HUES64 (cell line): Measurements from ENCODE around the gene ASB1.

ENCODE experiments used
- H3K27ac ChIP-seq: 2 replicates; pipeline ENCODE4 v1.7.0; 2013; ENCODE audit warnings: low read depth, low read length, inconsistent platforms
- H3K27me3 ChIP-seq: 2 replicates; pipeline ENCODE4 v1.6.1; 2013; ENCODE audit warnings: mild to moderate bottlenecking, low read length; ENCODE audit not compliant: insufficient read depth
- H3K36me3 ChIP-seq: 2 replicates; pipeline ENCODE4 v1.6.1; 2013; ENCODE audit warnings: mild to moderate bottlenecking, low read length; ENCODE audit not compliant: insufficient read depth
- H3K4me1 ChIP-seq: 2 replicates; pipeline ENCODE4 v1.6.1; 2013; ENCODE audit warnings: mild to moderate bottlenecking, low read length, moderate library complexity; ENCODE audit not compliant: insufficient read depth
- H3K4me3 ChIP-seq: 2 replicates; pipeline ENCODE4 v1.5.1; 2013; ENCODE audit warnings: mild to moderate bottlenecking, low read length, moderate library complexity
- H3K9ac ChIP-seq: 2 replicates; pipeline ENCODE4 v1.6.1; 2013; ENCODE audit warnings: mild to moderate bottlenecking, low read depth, low read length
- H3K9me3 ChIP-seq: 2 replicates; pipeline ENCODE4 v1.6.1; 2013; ENCODE audit warnings: low read depth, low read length; ENCODE audit not compliant: insufficient read depth
- WGBS: fragments of 150-250, 120-280 bp; methylation state at CpG from one replicate; pipeline ENCODE4 v1.1.7; 2013; ENCODE audit warnings: missing lambda C conversion rate; 5-methylcytosine and 5-hydroxymethylcytosine counted together

ASB1 gene

GRCh38 chr2:238497610-238498005 is 70.9 kb downstream of the ASB1 start:
- Histone ChIP-seq H3K9me3 (no peaks in the 10 kb centered on the region), H3K27me3 (no peaks in the 10 kb centered on the region)
- 95% methylated on average over 7 of the region's 7 CpGs for WGBS

GRCh38 chr2:238498188-238498587 is 71.5 kb downstream of the ASB1 start:
- Histone ChIP-seq H3K9me3 (no peaks in the 10 kb centered on the region), H3K4me3 (no peak overlapping the region), H3K4me1 (no peaks in the 10 kb centered on the region), H3K27ac (no peak overlapping the region), H3K9ac (no peak overlapping the region), H3K27me3 (no peaks in the 10 kb centered on the region), H3K36me3 (no peaks in the 10 kb centered on the region)
- 92% methylated on average over 8 of the region's 8 CpGs for WGBS

More at GRCh38 chr2:238497610-238498005, 70.9 kb downstream of the ASB1 start:
- no peak overlapping the region for H3K27ac ChIP-seq
- H3K4me1 ChIP-seq = peaks cover 3% of the 10 kb centered on the region; the same call in 1 of the 2 replicates
- no peaks in the 10 kb centered on the region for H3K36me3 ChIP-seq
- H3K9ac ChIP-seq = no peak overlapping the region
- H3K4me3 ChIP-seq = no peak overlapping the region

GRCh38 chr2:238498691-238499295 is 72.1 kb downstream of the ASB1 start:
- Histone ChIP-seq H3K36me3 (no peaks in the 10 kb centered on the region), H3K9me3 (no peaks in the 10 kb centered on the region), H3K4me1 (no peaks in the 10 kb centered on the region), H3K27ac (no peak overlapping the region), H3K9ac (no peak overlapping the region), H3K27me3 (no peaks in the 10 kb centered on the region), H3K4me3 (no peak overlapping the region)
- 94% methylated on average over 17 of the region's 17 CpGs for WGBS

- no peak overlapping the region for H3K4me3 ChIP-seq
- no peak overlapping the region for H3K9ac ChIP-seq
- WGBS = 94% methylated on average over 19 of the region's 21 CpGs
- H3K27ac ChIP-seq = no peak overlapping the region
- no peaks in the 10 kb centered on the region for H3K9me3 ChIP-seq
- H3K36me3 ChIP-seq = no peaks in the 10 kb centered on the region
- no peaks in the 10 kb centered on the region for H3K4me1 ChIP-seq
- H3K27me3 ChIP-seq = no peaks in the 10 kb centered on the region
Observed at GRCh38 chr2:238499731-238500580, 73.2 kb downstream of the ASB1 start.

GRCh38 chr2:238501311-238501710 is 74.6 kb downstream of the ASB1 start:
- Histone ChIP-seq H3K27ac (no peak overlapping the region), H3K4me3 (no peak overlapping the region), H3K9me3 (no peaks in the 10 kb centered on the region), H3K36me3 (no peaks in the 10 kb centered on the region), H3K27me3 (no peaks in the 10 kb centered on the region), H3K4me1 (no peaks in the 10 kb centered on the region), H3K9ac (no peak overlapping the region)
- WGBS = 93% methylated on average over 5 of the region's 5 CpGs
